ENCODE results near the gene CSNK1G2.

DNA sequence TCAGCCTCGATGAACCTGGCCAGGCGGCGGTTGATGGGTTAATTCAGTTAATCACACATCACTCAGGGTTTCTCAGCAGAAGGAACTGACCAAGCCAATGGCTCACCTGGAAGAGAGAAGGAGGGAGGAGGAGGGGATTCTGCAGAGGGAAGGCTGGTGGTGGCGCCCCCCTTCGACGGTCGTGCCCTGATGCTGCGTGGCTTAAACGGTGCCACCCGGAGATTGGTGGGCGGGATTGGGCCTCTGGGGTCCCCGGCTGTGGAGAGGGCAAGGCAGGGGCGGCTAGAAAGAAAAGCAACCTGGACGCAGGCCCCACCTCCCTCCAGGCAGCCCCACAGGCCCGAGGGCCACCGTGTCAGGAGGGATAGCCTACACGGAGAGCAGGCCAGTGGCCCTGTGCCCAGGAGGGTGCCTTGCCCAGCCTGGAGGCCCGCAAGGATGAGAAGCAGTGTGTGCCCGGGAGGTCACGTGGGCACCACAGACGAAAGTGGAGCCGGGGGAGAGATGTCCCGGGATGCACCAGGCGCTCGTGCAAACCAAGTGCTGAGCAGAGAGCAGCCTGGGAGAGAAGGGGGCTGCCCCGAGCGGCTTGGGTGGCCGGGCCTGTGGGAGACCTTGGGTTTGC, 16.0 kb downstream of the CSNK1G2 start:
- TF ChIP-seq, protein P1, sequence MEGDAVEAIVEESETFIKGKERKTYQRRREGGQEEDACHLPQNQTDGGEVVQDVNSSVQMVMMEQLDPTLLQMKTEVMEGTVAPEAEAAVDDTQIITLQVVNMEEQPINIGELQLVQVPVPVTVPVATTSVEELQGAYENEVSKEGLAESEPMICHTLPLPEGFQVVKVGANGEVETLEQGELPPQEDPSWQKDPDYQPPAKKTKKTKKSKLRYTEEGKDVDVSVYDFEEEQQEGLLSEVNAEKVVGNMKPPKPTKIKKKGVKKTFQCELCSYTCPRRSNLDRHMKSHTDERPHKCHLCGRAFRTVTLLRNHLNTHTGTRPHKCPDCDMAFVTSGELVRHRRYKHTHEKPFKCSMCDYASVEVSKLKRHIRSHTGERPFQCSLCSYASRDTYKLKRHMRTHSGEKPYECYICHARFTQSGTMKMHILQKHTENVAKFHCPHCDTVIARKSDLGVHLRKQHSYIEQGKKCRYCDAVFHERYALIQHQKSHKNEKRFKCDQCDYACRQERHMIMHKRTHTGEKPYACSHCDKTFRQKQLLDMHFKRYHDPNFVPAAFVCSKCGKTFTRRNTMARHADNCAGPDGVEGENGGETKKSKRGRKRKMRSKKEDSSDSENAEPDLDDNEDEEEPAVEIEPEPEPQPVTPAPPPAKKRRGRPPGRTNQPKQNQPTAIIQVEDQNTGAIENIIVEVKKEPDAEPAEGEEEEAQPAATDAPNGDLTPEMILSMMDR (conservative IDR thresholded peaks at IDR 0.05; ENCODE audit: low read depth in 2 of 2) = peak; percentile 53 to 68
- no peak for TF ChIP-seq POLR2AphosphoS5 (IDR thresholded peaks at IDR 0.05; ENCODE audit: low read depth)
- TF ChIP-seq EZH2 (IDR thresholded peaks at IDR 0.05; ENCODE audit: low read depth, unreplicated experiment) = no peak
- TF ChIP-seq EZH2phosphoT487 (IDR thresholded peaks at IDR 0.05; ENCODE audit: unreplicated experiment) = no peak
- TF ChIP-seq, protein P2, sequence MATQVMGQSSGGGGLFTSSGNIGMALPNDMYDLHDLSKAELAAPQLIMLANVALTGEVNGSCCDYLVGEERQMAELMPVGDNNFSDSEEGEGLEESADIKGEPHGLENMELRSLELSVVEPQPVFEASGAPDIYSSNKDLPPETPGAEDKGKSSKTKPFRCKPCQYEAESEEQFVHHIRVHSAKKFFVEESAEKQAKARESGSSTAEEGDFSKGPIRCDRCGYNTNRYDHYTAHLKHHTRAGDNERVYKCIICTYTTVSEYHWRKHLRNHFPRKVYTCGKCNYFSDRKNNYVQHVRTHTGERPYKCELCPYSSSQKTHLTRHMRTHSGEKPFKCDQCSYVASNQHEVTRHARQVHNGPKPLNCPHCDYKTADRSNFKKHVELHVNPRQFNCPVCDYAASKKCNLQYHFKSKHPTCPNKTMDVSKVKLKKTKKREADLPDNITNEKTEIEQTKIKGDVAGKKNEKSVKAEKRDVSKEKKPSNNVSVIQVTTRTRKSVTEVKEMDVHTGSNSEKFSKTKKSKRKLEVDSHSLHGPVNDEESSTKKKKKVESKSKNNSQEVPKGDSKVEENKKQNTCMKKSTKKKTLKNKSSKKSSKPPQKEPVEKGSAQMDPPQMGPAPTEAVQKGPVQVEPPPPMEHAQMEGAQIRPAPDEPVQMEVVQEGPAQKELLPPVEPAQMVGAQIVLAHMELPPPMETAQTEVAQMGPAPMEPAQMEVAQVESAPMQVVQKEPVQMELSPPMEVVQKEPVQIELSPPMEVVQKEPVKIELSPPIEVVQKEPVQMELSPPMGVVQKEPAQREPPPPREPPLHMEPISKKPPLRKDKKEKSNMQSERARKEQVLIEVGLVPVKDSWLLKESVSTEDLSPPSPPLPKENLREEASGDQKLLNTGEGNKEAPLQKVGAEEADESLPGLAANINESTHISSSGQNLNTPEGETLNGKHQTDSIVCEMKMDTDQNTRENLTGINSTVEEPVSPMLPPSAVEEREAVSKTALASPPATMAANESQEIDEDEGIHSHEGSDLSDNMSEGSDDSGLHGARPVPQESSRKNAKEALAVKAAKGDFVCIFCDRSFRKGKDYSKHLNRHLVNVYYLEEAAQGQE (IDR thresholded peaks at IDR 0.05; ENCODE audit: unreplicated experiment) = no peak
- TF ChIP-seq CREB1 (CRISPR knock-in tag; IDR thresholded peaks at IDR 0.05; ENCODE audit: low read depth) = no peak
- no peak for TF ChIP-seq JUNB (IDR thresholded peaks at IDR 0.05; ENCODE audit: unreplicated experiment)
- no peak for TF ChIP-seq ZNF114 (CRISPR knock-in tag; IDR thresholded peaks at IDR 0.05)
- TF ChIP-seq, protein P3, sequence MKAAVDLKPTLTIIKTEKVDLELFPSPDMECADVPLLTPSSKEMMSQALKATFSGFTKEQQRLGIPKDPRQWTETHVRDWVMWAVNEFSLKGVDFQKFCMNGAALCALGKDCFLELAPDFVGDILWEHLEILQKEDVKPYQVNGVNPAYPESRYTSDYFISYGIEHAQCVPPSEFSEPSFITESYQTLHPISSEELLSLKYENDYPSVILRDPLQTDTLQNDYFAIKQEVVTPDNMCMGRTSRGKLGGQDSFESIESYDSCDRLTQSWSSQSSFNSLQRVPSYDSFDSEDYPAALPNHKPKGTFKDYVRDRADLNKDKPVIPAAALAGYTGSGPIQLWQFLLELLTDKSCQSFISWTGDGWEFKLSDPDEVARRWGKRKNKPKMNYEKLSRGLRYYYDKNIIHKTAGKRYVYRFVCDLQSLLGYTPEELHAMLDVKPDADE (IDR thresholded peaks at IDR 0.05) = no peak
- TF ChIP-seq, protein P4, sequence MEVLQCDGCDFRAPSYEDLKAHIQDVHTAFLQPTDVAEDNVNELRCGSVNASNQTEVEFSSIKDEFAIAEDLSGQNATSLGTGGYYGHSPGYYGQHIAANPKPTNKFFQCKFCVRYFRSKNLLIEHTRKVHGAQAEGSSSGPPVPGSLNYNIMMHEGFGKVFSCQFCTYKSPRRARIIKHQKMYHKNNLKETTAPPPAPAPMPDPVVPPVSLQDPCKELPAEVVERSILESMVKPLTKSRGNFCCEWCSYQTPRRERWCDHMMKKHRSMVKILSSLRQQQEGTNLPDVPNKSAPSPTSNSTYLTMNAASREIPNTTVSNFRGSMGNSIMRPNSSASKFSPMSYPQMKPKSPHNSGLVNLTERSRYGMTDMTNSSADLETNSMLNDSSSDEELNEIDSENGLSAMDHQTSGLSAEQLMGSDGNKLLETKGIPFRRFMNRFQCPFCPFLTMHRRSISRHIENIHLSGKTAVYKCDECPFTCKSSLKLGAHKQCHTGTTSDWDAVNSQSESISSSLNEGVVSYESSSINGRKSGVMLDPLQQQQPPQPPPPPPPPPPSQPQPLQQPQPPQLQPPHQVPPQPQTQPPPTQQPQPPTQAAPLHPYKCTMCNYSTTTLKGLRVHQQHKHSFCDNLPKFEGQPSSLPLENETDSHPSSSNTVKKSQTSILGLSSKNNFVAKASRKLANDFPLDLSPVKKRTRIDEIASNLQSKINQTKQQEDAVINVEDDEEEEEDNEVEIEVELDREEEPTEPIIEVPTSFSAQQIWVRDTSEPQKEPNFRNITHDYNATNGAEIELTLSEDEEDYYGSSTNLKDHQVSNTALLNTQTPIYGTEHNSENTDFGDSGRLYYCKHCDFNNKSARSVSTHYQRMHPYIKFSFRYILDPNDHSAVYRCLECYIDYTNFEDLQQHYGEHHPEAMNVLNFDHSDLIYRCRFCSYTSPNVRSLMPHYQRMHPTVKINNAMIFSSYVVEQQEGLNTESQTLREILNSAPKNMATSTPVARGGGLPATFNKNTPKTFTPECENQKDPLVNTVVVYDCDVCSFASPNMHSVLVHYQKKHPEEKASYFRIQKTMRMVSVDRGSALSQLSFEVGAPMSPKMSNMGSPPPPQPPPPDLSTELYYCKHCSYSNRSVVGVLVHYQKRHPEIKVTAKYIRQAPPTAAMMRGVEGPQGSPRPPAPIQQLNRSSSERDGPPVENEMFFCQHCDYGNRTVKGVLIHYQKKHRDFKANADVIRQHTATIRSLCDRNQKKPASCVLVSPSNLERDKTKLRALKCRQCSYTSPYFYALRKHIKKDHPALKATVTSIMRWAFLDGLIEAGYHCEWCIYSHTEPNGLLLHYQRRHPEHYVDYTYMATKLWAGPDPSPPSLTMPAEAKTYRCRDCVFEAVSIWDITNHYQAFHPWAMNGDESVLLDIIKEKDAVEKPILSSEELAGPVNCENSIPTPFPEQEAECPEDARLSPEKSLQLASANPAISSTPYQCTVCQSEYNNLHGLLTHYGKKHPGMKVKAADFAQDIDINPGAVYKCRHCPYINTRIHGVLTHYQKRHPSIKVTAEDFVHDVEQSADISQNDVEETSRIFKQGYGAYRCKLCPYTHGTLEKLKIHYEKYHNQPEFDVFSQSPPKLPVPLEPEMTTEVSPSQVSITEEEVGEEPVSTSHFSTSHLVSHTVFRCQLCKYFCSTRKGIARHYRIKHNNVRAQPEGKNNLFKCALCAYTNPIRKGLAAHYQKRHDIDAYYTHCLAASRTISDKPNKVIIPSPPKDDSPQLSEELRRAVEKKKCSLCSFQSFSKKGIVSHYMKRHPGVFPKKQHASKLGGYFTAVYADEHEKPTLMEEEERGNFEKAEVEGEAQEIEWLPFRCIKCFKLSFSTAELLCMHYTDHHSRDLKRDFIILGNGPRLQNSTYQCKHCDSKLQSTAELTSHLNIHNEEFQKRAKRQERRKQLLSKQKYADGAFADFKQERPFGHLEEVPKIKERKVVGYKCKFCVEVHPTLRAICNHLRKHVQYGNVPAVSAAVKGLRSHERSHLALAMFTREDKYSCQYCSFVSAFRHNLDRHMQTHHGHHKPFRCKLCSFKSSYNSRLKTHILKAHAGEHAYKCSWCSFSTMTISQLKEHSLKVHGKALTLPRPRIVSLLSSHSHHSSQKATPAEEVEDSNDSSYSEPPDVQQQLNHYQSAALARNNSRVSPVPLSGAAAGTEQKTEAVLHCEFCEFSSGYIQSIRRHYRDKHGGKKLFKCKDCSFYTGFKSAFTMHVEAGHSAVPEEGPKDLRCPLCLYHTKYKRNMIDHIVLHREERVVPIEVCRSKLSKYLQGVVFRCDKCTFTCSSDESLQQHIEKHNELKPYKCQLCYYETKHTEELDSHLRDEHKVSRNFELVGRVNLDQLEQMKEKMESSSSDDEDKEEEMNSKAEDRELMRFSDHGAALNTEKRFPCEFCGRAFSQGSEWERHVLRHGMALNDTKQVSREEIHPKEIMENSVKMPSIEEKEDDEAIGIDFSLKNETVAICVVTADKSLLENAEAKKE (CRISPR knock-in tag; IDR thresholded peaks at IDR 0.05) = no peak
- no peak for TF ChIP-seq ZNF331 (CRISPR knock-in tag; IDR thresholded peaks at IDR 0.05; ENCODE audit: low read depth)
- no peak for TF ChIP-seq STAT1 (IDR thresholded peaks at IDR 0.05; ENCODE audit: unreplicated experiment)

All from GM23338 (cell line).